CD14-positive monocyte (primary cell): ENCODE results near the gene ZSCAN20. TPM values are rescaled to one million over a fixed set of nuclear protein-coding genes. Genes with fewer than 3 reads are reported as not detected.

ENCODE experiments used
- DNase-seq, 3 donors: peaks; one replicate each; pipeline ENCODE4 v3.0.0-alpha.2; 2011 to 2022
- H2AFZ ChIP-seq: 2 replicates; pipeline ENCODE4 v1.6.0; 2012; ENCODE audit warnings: mild to moderate bottlenecking, low read depth, low read length, inconsistent platforms; ENCODE audit not compliant: insufficient read depth, poor library complexity, severe bottlenecking
- H3K27ac ChIP-seq, 2 donors: 1 replicate in 1 of 2; 2 replicates in 1 of 2; pipeline ENCODE4 v1.5.1; 2012 to 2013; ENCODE audit warnings: low read length in 2 of 2, control low read depth in 1 of 2, inconsistent platforms in 1 of 2, low read depth in 1 of 2, mild to moderate bottlenecking in 1 of 2
- H3K27me3 ChIP-seq, 2 donors: one replicate each; pipeline versions ENCODE4 v1.6.0 to v1.6.1; 2011 to 2013; ENCODE audit warnings: low read length in 2 of 2; ENCODE audit not compliant: control insufficient read depth in 2 of 2, insufficient read depth in 2 of 2
- H3K36me3 ChIP-seq, 2 donors: replicated peaks in 1 of 2; 1 replicate in 1 of 2; 2 replicates in 1 of 2; pipeline versions ENCODE4 v1.5.1 to v1.6.1; 2012 to 2013; ENCODE audit warnings: low read length in 2 of 2, control low read depth in 1 of 2, inconsistent platforms in 1 of 2, mild to moderate bottlenecking in 1 of 2; ENCODE audit not compliant: insufficient read depth in 2 of 2, control insufficient read depth in 1 of 2
- H3K4me1 ChIP-seq, 2 donors: 1 replicate in 1 of 2; 2 replicates in 1 of 2; pipeline versions ENCODE4 v1.5.1 to v1.6.1; 2012 to 2013; ENCODE audit warnings: low read length in 2 of 2, control low read depth in 1 of 2, inconsistent platforms in 1 of 2, mild to moderate bottlenecking in 1 of 2, moderate library complexity in 1 of 2; ENCODE audit not compliant: insufficient read depth in 2 of 2, control insufficient read depth in 1 of 2
- H3K4me2 ChIP-seq: replicated peaks from 2 replicates; pipeline ENCODE3; 2012; ENCODE audit warnings: low read length, moderate library complexity, mild to moderate bottlenecking; ENCODE audit not compliant: poor library complexity, severe bottlenecking; ENCODE audit errors: extremely low read depth
- H3K4me3 ChIP-seq, 3 experiments: fragments of 200-600 bp in 1 of 3; sonication (generic) in 1 of 3; replicated peaks in 1 of 3; 1 replicate in 2 of 3; 2 replicates in 1 of 3; pipeline ENCODE4 v1.5.1; 2011 to 2013; ENCODE audit warnings: low read length in 3 of 3, mild to moderate bottlenecking in 3 of 3, control low read depth in 2 of 3, low read depth in 2 of 3, inconsistent platforms in 1 of 3, moderate library complexity in 1 of 3
- H3K79me2 ChIP-seq: 2 replicates; pipeline ENCODE4 v1.6.0; 2012; ENCODE audit warnings: mild to moderate bottlenecking, control low read depth, inconsistent platforms, low read length, moderate library complexity; ENCODE audit not compliant: insufficient read depth
- H3K9ac ChIP-seq: 2 replicates; pipeline ENCODE4 v1.6.0; 2017; ENCODE audit warnings: low read length, mild to moderate bottlenecking; ENCODE audit not compliant: insufficient read depth, poor library complexity, severe bottlenecking
- H3K9me3 ChIP-seq, 2 donors: replicated peaks in 1 of 2; 1 replicate in 1 of 2; 2 replicates in 1 of 2; pipeline versions ENCODE4 v1.5.1 to v1.6.1; 2012 to 2013; ENCODE audit warnings: low read length in 2 of 2, control low read depth in 1 of 2; ENCODE audit not compliant: control insufficient read depth in 1 of 2, insufficient read depth in 1 of 2
- H4K20me1 ChIP-seq: 2 replicates; pipeline ENCODE4 v1.6.0; 2012; ENCODE audit warnings: mild to moderate bottlenecking, low read length, control low read depth, moderate library complexity; ENCODE audit not compliant: insufficient read depth
- H3K27ac Mint-ChIP-seq, 7 donors: one replicate each; pipeline ENCODE4 v1.8.0; 2020; ENCODE audit warnings: mild to moderate bottlenecking in 7 of 7, mixed read lengths in 7 of 7, moderate library complexity in 6 of 7, inconsistent platforms in 2 of 7
- H3K27me3 Mint-ChIP-seq, 3 donors: one replicate each; pipeline ENCODE4 v1.8.0; 2021 to 2022; ENCODE audit warnings: low read depth in 3 of 3, mild to moderate bottlenecking in 3 of 3, mixed read lengths in 3 of 3, moderate library complexity in 3 of 3, inconsistent platforms in 1 of 3
- H3K36me3 Mint-ChIP-seq, 2 donors: one replicate each; pipeline ENCODE4 v1.8.0; 2020; ENCODE audit warnings: mixed read lengths in 2 of 2, inconsistent platforms in 1 of 2, mild to moderate bottlenecking in 1 of 2
- H3K4me1 Mint-ChIP-seq: one replicate; pipeline ENCODE4 v1.8.0; 2020; ENCODE audit warnings: mild to moderate bottlenecking, mixed read lengths
- H3K4me3 Mint-ChIP-seq, 2 donors: one replicate each; pipeline ENCODE4 v1.8.0; 2020; ENCODE audit warnings: mild to moderate bottlenecking in 2 of 2, mixed read lengths in 2 of 2, moderate library complexity in 1 of 2
- H3K9me3 Mint-ChIP-seq, 7 donors: one replicate each; pipeline ENCODE4 v1.8.0; 2020 to 2022; ENCODE audit warnings: mixed read lengths in 7 of 7, mild to moderate bottlenecking in 6 of 7, moderate library complexity in 6 of 7, inconsistent platforms in 2 of 7
- WGBS: methylation state at CpG from one replicate; pipeline ENCODE4 v1.1.5; 2013; ENCODE audit warnings: missing lambda C conversion rate; ENCODE audit not compliant: insufficient coverage; 5-methylcytosine and 5-hydroxymethylcytosine counted together
- intact Hi-C, 2 donors: fragments of 100-400 bp; cut with micrococcal nuclease; formaldehyde crosslinking; loops; one replicate each; pipeline versions ENCODE4 v1.15.0 to v1.15.1; 2023
- polyA plus RNA-seq, 3 donors: library from polyadenylated mRNA; depleted of rRNA in 1 of 3; unstranded in 2 of 3; stranded (reverse) in 1 of 3; fragments of 300-500 nt in 2 of 3; fragments of >200 nt in 1 of 3; fragmentation: Illumina TruSeq in 2 of 3; gene quantifications; 1 replicate in 2 of 3; 2 replicates in 1 of 3; pipeline ENCODE4 v1.2.3, GENCODE V29; 2012 to 2021
- TF ChIP-seq, protein P1 (sequence below): fragments of 200-600 bp; IDR thresholded peaks from one replicate; pipeline ENCODE4 v1.8.0; 2022; ENCODE audit warnings: antibody characterized with exemption, mild to moderate bottlenecking

Gene ZSCAN20
- polyA plus RNA-seq, 3 donors = 0.29 to 0.51 (median 0.29) TPM

DNA sequence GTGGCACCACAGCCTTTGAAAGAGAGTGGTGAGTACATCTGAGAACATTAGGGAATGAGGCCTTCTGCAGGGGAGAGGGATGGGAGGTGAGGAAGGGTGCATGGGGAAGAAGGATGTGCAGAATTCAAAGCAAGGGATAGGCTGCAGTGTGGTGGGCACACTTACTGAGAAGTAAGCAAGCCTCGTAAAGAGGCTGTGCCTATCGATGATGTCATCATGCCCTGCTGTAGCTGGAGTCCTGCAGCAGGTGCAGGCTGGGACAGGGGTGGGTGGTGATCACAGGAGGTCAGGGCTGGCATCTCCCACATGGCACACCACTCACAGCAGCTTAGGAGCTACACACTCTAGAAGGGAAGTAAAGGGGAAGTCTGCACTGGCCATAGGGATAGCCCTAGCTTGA, 16.2 kb downstream of the ZSCAN20 start:
- intact Hi-C loops = no loop called here
- H3K4me3 Mint-ChIP-seq = no peak overlapping the region

DNA sequence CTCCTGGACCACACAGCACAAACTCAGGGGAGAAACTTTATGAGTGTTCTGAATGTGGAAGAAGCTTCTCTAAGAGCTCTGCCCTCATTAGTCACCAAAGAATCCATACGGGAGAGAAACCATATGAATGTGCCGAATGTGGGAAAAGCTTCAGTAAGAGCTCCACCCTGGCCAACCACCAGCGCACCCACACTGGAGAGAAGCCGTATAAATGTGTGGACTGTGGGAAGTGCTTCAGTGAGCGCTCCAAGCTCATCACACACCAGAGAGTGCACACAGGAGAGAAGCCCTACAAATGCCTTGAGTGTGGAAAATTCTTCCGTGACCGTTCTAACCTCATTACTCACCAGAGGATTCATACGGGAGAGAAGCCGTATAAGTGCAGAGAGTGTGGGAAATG, 22.5 kb downstream of the ZSCAN20 start:
- Mint-ChIP-seq H3K27me3 (peaks cover 0 to 1% (median 0%) of the 10 kb centered on the region in 3 donors), H3K9me3 (peaks cover 42 to 65% (median 58%) of the 10 kb centered on the region in 7 donors), H3K4me3 (no peak overlapping the region), H3K4me1 (no peaks in the 10 kb centered on the region), H3K27ac (no peak overlapping the region), H3K36me3 (peaks cover 35 to 43% of the 10 kb centered on the region in 2 donors)
- H4K20me1 ChIP-seq = no peaks in the 10 kb centered on the region
- H3K9me3 ChIP-seq = peaks cover 49 to 50% of the 10 kb centered on the region in 2 donors
- TF ChIP-seq, protein P1, sequence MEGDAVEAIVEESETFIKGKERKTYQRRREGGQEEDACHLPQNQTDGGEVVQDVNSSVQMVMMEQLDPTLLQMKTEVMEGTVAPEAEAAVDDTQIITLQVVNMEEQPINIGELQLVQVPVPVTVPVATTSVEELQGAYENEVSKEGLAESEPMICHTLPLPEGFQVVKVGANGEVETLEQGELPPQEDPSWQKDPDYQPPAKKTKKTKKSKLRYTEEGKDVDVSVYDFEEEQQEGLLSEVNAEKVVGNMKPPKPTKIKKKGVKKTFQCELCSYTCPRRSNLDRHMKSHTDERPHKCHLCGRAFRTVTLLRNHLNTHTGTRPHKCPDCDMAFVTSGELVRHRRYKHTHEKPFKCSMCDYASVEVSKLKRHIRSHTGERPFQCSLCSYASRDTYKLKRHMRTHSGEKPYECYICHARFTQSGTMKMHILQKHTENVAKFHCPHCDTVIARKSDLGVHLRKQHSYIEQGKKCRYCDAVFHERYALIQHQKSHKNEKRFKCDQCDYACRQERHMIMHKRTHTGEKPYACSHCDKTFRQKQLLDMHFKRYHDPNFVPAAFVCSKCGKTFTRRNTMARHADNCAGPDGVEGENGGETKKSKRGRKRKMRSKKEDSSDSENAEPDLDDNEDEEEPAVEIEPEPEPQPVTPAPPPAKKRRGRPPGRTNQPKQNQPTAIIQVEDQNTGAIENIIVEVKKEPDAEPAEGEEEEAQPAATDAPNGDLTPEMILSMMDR = no peak
- no peak overlapping the region for H2AFZ ChIP-seq
- no CpG with 5 or more reads among the region's 9 CpGs for WGBS
- no peaks in the 10 kb centered on the region for H3K27me3 ChIP-seq
- no peak for DNase-seq
- intact Hi-C loops = no loop called here
- H3K36me3 ChIP-seq = peaks cover 11 to 45% of the 10 kb centered on the region in 2 donors
- no peak overlapping the region for H3K4me2 ChIP-seq
- H3K27ac ChIP-seq = no peak overlapping the region
- H3K4me1 ChIP-seq = no peaks in the 10 kb centered on the region
- H3K4me3 ChIP-seq = no peak overlapping the region
- no peak overlapping the region for H3K9ac ChIP-seq
- no peaks in the 10 kb centered on the region for H3K79me2 ChIP-seq

More for the DNA sequence above, 16.2 kb downstream of the ZSCAN20 start:
- Mint-ChIP-seq H3K36me3 (peaks cover 62 to 71% of the 10 kb centered on the region in 2 donors), H3K4me1 (no peaks in the 10 kb centered on the region), H3K27me3 (no peaks in the 10 kb centered on the region), H3K9me3 (peaks cover 15 to 34% (median 26%) of the 10 kb centered on the region in 7 donors), H3K27ac (no peak overlapping the region)
- TF ChIP-seq, protein P1 = no peak
- 100% methylated on average over 2 of the region's 2 CpGs for WGBS
- no peak overlapping the region for H2AFZ ChIP-seq
- H3K4me1 ChIP-seq = no peaks in the 10 kb centered on the region
- H3K9ac ChIP-seq = no peak overlapping the region
- H3K4me2 ChIP-seq = no peak overlapping the region
- H3K27me3 ChIP-seq = no peaks in the 10 kb centered on the region
- no peaks in the 10 kb centered on the region for H4K20me1 ChIP-seq
- peaks cover 9 to 22% of the 10 kb centered on the region in 2 donors for H3K9me3 ChIP-seq
- no peak for DNase-seq
- peaks cover 22 to 44% of the 10 kb centered on the region in 2 donors for H3K36me3 ChIP-seq
- no peak overlapping the region for H3K4me3 ChIP-seq
- H3K79me2 ChIP-seq = no peaks in the 10 kb centered on the region
- no peak overlapping the region for H3K27ac ChIP-seq
